Testis (tissue), 3 donors: Measurements from ENCODE around the gene PLAGL1. TPM values are rescaled to one million over a fixed set of nuclear protein-coding genes. Genes with fewer than 3 reads are reported as not detected.

Experiments used
- DNase-seq: peaks from one replicate; pipeline ENCODE4 v3.0.0-alpha.2; 2019
- H3K27ac ChIP-seq, 2 donors: fragments of 200-600 bp; sonication (generic); one replicate each; pipeline ENCODE4 v1.5.1; 2019
- H3K27me3 ChIP-seq: fragments of 200-600 bp; sonication (generic); one replicate; pipeline ENCODE4 v1.5.1; 2019
- H3K36me3 ChIP-seq: fragments of 200-600 bp; sonication (generic); one replicate; pipeline ENCODE4 v1.5.1; 2017; ENCODE audit warnings: low read depth; ENCODE audit errors: missing control alignments
- H3K4me1 ChIP-seq: fragments of 200-600 bp; sonication (generic); one replicate; pipeline ENCODE4 v1.5.1; 2019
- H3K4me3 ChIP-seq, 2 donors: fragments of 200-600 bp; sonication (generic); one replicate each; pipeline ENCODE4 v1.5.1; 2017 to 2019
- H3K9me3 ChIP-seq: fragments of 200-600 bp; sonication (generic); one replicate; pipeline ENCODE4 v1.5.1; 2017
- POLR2A ChIP-seq: fragments of 450-650 bp; IDR thresholded peaks from one replicate; pipeline ENCODE4 v1.6.1; 2017; ENCODE audit warnings: antibody characterized with exemption, mild to moderate bottlenecking, moderate library complexity
- WGBS, 2 donors: methylation state at CpG; one replicate each; pipeline ENCODE4 v1.1.5; 2018; 5-methylcytosine and 5-hydroxymethylcytosine counted together
- intact Hi-C: fragments of 100-400 bp; cut with DNase I; formaldehyde crosslinking; loops from one replicate; pipeline ENCODE4 v1.15.1; 2023; ENCODE audit warnings: low total_unique reads
- polyA plus RNA-seq: library from polyadenylated mRNA; stranded (reverse); fragments of 350-450 nt; fragmentation: Illumina TruSeq; extraction: RNeasy Lipid Tissue Mini Kit (QIAGEN cat#74804); gene quantifications from one replicate; pipeline ENCODE4 v1.2.3, GENCODE V29; 2014; ENCODE audit warnings: low read depth, low replicate concordance; ENCODE audit not compliant: insufficient read depth
- total RNA-seq, 2 donors: library from RNA; depleted of rRNA; stranded (reverse); fragments of >200 nt; gene quantifications; one replicate each; pipeline ENCODE4 v1.2.3, GENCODE V29; 2016
- TF ChIP-seq, protein P1 (sequence below), 3 experiments: fragments of 450-650 bp in 2 of 3; fragments of 200-600 bp in 1 of 3; sonication (generic) in 1 of 3; IDR thresholded peaks; one replicate each; pipeline ENCODE4 v1.5.1; 2016 to 2019; ENCODE audit warnings: antibody characterized with exemption in 3 of 3, mild to moderate bottlenecking in 2 of 3, moderate library complexity in 1 of 3

The PLAGL1 gene
- total and polyA plus RNA-seq, 3 donors from 2014 or later = 16.2 to 31.3 (median 17.4) TPM

DNA sequence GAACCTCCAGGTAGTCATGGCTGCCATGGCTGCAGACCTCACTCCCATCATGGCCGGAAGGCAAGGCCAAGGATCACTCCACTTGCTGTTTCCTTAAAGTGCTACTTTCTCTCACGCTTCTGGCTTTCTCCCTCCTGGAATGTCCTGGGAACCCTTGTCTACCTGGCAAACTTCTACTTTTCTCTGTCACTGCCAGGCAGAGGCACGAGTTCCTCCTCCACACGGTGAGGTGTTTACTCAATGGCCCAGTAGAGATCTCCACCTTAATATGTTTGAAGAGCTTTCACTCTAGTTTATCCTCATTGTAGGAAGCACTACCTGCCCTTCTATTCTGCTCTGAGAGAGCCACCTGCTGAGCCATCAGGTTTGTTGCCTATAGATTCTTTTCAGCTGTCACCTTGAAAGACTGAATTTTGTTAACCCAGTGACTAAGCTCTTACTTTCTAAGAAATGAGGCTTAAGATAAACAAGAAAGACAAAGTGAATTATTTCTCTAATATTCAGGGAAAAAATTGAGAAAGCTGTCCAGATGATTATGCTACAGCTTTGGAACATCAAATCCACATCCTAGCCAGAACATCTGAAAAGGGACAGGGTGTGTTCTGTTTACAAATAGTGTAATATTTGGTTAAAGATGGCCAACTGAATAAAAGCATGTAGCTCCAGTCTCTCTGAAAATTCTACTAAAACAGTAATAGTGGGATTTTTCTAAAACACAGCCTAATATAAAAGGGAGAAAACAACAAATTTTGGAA lies 54.9 kb downstream of the PLAGL1 start:
- TF ChIP-seq, protein P1, sequence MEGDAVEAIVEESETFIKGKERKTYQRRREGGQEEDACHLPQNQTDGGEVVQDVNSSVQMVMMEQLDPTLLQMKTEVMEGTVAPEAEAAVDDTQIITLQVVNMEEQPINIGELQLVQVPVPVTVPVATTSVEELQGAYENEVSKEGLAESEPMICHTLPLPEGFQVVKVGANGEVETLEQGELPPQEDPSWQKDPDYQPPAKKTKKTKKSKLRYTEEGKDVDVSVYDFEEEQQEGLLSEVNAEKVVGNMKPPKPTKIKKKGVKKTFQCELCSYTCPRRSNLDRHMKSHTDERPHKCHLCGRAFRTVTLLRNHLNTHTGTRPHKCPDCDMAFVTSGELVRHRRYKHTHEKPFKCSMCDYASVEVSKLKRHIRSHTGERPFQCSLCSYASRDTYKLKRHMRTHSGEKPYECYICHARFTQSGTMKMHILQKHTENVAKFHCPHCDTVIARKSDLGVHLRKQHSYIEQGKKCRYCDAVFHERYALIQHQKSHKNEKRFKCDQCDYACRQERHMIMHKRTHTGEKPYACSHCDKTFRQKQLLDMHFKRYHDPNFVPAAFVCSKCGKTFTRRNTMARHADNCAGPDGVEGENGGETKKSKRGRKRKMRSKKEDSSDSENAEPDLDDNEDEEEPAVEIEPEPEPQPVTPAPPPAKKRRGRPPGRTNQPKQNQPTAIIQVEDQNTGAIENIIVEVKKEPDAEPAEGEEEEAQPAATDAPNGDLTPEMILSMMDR (IDR thresholded peaks at IDR 0.05) = no peak
- TF ChIP-seq POLR2A = no peak
- Histone ChIP-seq H3K27me3 (no peaks in the 10 kb centered on the region), H3K4me1 (no peaks in the 10 kb centered on the region), H3K36me3 (no peaks in the 10 kb centered on the region), H3K27ac (no peak overlapping the region), H3K4me3 (no peak overlapping the region), H3K9me3 (no peaks in the 10 kb centered on the region)
- intact Hi-C loops = no loop called here
- no peak for DNase-seq
- 84 to 89% methylated on average over 4 of the region's 4 CpGs for WGBS, 2 donors

DNA sequence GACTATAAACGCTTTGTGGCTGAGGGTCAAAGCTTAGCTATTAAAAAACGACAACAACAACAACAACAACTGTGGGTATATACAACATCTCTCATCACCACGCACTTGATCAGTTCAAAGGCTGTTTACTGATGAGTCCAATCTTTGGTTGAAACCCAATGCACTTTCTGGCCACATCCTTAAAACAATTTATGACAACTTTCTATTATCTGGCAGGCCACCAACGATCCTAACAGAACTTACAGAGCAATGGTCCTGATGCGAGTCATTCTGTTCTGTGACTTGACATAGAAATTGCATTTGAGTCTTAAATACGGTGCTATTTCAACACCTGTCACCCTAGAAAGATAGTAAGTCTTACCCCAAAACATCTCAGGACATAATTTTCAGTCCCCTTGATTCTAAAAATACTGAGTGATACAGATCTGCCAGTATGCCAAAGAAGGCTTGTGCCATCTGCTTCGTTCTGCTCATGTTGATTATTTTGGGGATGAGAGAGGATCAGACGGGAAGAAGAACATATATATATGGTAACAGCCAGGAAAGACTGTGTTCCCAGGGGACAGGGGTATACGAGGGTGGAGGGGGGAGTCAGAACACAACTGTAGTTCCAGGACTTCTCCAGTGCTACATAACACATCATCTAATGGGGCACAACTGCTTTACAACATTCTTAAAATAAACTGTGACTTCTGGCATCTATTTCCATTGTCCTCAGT lies 55.8 kb downstream of the PLAGL1 start:
- Histone ChIP-seq H3K27ac (no peak overlapping the region), H3K9me3 (no peaks in the 10 kb centered on the region), H3K36me3 (no peaks in the 10 kb centered on the region), H3K4me3 (no peak overlapping the region), H3K27me3 (no peaks in the 10 kb centered on the region), H3K4me1 (no peaks in the 10 kb centered on the region)
- no peak for DNase-seq
- intact Hi-C loops = no loop called here
- TF ChIP-seq, protein P1 (IDR thresholded peaks at IDR 0.05) = no peak
- TF ChIP-seq POLR2A = no peak
- WGBS, 2 donors = 85 to 91% methylated on average over 9 of the region's 9 CpGs

DNA sequence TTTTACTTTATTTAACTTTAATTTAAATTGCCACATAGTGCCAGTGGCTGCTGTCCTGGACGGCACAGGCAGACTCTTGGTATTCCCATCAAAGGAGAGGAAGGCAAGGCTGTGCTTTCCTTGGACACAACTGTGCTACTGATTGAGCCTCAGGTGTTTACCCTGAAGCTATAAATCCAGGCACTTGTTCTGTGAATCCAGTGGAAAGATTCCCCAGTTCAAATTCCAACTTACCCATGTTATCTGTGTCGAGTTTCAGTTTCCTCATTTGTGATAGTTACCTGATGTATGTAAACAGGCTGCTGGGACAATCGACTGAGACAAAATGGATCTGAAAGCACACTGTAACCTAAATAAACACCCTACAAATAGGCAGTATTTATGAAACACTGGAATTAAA lies 57.2 kb downstream of the PLAGL1 start:
- no peaks in the 10 kb centered on the region for H3K4me1 ChIP-seq
- DNase-seq = no peak
- 73 to 91% methylated on average over 3 of the region's 3 CpGs for WGBS, 2 donors
- H3K36me3 ChIP-seq = no peaks in the 10 kb centered on the region
- no peak overlapping the region for H3K27ac ChIP-seq
- no peak overlapping the region for H3K4me3 ChIP-seq
- no peaks in the 10 kb centered on the region for H3K9me3 ChIP-seq
- TF ChIP-seq, protein P1 (IDR thresholded peaks at IDR 0.05) = no peak
- intact Hi-C loops = no loop called here
- no peaks in the 10 kb centered on the region for H3K27me3 ChIP-seq

DNA sequence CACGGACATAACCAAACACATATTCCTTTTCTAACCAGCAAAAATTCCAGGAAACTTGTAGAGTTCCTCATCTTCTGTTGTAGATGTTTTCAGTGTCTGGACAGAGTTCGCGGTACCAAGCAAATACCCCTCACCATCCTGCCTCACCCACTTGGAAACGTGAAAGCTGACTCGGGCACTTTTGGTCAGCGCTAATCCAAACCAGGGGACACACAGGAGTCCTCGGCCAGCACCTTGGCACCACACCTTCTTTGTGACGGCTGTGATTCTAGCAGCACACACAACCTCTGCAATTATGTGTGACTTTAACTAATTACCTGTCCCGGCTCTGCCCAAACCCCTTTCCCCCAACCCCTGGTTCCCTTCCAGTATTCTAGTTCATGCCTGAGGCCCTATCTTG lies 58.1 kb downstream of the PLAGL1 start:
- no peak for DNase-seq
- WGBS, 2 donors = 92 to 96% methylated on average over 9 of the region's 9 CpGs
- no peak overlapping the region for H3K4me3 ChIP-seq

More for the DNA sequence above, 58.1 kb downstream of the PLAGL1 start:
- Histone ChIP-seq H3K27me3 (no peaks in the 10 kb centered on the region), H3K4me1 (no peaks in the 10 kb centered on the region), H3K27ac (no peak overlapping the region), H3K9me3 (no peaks in the 10 kb centered on the region), H3K36me3 (no peaks in the 10 kb centered on the region)
- intact Hi-C loops = no loop called here
- TF ChIP-seq, protein P1 (IDR thresholded peaks at IDR 0.05) = no peak
- no peak for TF ChIP-seq POLR2A
